Measurements from ENCODE around the gene HAL.
"Not testable (repeated sequence)": the region's sequence is repeated elsewhere in the genome, so short reads cannot be mapped to it uniquely, and the experiment has no call there.

HAL gene

DNA sequence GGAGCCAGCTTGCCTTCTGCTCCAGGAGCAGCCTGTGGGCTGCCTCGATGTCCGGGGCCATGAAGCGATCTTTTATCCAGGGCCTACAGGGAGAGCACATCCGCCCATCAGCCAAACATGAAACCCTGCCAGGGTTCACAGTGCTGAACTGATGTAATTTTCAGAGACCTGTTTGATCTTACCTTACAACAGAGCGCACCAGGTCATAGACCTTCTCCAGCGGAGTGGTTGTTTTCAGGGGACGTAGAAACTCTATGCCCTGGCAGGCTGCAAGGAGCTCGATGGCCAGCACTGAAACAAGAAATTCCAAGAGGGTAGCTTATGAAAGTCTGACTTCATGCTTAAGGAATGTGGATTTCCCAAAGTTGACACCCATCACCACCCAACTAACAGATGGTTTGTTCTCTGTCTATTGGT, 19.7 kb downstream of the HAL start:
- no peak for DNase-seq

- no peak for DNase-seq
These were observed 20.7 kb downstream of the HAL start for GRCh38 chr12:95975491-95975890.

DNA sequence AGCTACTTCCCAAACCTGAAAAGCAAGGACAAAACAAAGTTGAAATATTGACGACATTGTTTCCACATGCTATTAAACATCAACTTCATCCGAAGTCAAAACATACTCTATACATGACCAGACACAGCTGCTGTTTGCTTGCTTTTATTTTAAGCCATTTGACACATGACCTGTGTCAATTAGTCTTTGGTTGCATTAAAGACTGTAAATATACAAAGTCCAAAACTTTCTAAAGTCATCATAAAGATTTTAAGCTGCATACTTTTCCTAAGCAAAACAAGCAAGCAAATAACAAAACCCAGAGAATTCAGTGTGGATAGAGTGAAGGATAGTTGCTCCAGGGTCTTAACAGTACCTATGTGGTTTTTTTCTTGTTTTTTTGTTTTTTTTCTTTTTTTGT, 21.8 kb downstream of the HAL start:
- DNase-seq, result no peak

- DNase-seq, result no peak
These were observed 23.2 kb downstream of the HAL start for GRCh38 chr12:95972832-95973456.

GRCh38 chr12:95970905-95971304, 25.2 kb downstream of the HAL start:
- DNase-seq, result no peak

GRCh38 chr12:95969116-95969515, 27.0 kb downstream of the HAL start:
- DNase-seq, result not testable (repeated sequence)

DNA sequence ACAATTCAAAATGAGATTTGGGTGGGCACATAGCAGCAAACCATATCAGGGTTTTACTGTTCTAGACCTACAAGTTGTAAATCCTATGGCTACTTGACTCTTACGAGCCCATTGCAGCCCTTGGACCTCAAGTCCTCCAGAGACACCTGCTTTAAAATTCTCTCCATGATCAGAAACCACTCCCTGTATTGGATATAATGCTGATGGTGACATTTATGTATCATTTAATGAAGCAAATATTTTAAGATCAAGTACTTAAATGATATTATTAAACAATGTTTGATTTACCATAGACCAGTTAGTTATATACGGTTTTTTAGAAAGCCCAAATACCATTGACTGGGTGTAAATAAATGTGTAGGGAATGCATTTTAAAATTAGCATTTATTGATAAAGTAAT, 28.8 kb downstream of the HAL start:
- no peak for DNase-seq

DNA sequence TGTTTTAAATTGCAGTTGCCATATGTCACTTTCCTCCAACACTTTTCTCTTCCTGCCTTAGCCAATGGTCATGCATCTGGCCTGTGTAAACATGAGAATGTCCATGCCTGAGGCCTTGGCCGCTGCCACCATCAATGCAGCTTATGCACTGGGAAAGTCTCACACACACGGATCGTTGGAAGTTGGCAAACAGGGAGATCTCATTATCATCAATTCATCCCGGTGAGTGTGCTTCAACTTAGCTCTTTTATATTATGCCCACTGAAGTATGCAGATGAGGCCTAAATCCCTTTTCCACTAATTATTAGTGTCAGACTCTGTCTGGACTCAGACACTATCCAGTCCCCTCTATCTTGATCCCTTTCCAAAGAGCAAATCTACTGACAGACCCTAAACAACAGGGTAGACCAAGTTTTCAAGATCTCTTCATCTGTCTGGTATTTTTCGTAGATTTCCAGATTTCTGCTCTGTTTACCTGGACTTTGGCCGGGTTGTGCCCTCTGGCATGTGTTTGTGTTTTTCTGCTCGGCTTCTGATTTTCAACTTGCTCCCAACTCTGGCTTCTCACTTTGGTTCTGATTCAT, 29.8 kb downstream of the HAL start:
- DNase-seq, result no peak

GRCh38 chr12:95963096-95963495, 33.0 kb downstream of the HAL start:
- no peak for DNase-seq

DNA sequence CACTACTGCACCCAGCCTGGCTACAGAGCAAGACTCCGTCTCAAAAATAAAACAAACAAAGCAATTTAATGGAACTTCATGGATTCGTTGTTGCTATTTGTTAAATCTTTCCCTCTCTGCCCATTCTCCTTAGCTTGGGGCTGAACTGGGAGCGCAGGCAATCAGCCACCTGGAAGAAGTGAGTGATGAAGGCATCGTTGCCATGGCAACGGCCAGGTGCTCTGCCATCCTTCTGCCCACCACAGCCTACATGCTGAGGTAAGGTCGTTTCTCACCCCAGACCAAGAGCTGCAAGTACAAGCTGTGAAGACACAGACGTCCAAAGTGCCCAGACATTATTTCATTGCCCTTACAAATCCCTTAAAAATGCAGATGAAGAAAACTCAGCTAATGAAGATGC, 33.9 kb downstream of the HAL start:
- no peak for DNase-seq

DNA sequence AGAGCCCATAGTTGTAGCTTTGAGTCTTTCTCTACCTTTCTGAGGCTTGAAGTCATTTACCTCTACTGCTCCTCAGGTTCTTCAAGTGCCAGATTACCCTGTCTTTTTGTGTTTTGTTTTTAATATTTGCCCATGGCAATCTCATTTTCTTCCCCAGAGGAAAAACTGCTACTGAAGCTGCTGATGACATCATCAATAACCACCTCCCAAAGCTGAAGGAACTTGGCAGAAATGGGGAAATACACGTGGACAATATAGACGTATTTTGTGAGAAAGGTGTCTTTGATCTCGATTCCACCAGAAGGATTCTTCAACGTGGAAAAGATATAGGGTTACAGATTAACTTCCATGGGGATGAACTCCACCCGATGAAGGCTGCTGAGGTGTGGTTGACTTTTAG, 35.9 kb downstream of the HAL start:
- no peak for DNase-seq

- DNase-seq, result no peak
These were observed 37.0 kb downstream of the HAL start for GRCh38 chr12:95959107-95959506.

DNA sequence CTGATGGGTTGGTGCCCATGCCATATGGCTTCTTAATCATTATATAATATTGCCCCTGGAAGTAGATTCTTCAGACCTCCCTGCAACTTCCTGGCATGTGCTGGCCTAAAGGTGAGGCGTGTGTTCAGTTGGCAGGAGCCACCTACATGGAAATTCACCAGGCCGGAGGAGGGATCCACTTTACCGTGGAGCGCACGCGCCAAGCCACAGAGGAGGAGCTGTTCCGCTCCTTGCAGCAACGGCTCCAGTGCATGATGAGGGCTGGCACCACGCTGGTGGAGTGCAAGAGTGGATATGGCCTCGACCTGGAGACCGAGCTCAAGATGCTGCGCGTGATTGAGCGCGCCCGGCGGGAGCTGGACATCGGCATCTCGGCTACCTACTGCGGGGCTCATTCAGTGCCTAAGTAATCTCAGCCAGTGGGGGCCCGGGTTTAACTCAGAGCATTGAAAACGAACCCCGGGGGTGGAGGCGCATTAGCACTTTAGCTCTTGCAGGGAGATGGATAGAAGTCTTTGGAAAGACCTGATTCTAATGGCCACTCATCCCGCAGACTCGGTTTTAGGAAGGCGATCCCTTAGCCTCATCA, 39.5 kb downstream of the HAL start:
- DNase-seq, result no peak

DNA sequence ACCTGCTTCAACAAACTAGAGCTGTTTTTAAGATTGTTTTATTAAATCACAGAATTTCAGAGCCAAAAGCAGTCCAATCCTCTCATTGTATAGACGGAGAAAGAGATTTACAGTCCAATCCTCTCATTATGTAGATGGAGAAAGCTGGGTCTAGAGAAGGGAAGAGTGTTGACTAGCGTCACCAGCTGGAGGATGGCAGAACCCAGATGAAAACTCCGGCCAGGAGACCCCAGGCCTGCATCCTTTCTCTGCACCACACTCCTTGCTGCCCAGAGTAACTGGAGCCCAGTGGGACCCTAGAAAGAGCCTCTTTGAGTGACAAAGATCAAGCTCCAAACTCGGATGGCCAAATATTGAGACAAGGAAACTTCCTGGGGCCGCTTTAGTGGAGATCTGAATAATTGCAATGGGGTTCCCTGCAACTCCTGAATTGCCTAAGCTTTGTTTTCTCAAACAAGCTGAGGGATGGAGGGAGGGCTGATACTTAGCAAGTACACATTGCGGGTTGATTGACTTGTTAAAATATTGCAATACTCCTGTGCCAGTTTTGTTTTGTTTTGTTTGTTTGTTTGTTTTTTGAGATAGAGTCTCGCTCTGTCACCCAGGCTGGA, 40.5 kb downstream of the HAL start:
- DNase-seq, result no peak

DNA sequence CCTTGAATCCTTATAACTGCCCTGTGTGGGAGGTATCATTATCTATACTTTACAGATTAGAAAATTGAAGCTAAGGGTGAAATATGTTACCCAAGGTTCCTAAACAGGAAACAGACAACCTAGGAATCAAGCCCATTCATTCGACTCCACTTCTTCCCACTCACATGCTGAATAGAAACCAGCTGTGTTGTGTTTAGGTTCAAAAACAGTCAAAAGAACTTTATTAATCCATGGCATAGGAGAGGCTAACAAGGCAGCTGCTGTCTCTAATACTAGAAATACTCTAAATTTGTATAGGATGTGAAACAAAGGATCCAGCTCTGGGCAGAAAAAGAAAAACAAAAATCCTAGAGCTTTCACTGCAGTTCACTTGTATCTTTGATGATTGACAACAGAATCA, 43.1 kb downstream of the HAL start:
- no peak for DNase-seq

DNA sequence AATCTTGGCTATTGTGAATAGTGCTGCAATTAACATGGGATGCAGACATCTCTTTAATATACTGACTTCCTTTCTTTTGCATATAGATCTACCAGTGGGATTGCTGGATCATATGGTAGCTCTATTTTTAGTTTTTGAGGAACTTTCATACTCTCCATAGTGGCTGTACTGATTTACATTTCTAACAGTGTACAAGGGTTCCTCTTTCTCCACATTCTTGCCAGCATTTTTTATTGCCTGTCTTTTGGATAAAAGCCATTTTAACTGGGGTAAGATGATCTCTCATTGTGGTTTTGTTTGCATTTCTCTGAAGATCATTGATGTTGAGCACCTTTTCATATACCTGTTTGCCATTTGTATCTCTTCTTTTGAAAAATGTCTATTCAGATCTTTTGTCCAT, 44.6 kb downstream of the HAL start:
- no peak for DNase-seq

DNA sequence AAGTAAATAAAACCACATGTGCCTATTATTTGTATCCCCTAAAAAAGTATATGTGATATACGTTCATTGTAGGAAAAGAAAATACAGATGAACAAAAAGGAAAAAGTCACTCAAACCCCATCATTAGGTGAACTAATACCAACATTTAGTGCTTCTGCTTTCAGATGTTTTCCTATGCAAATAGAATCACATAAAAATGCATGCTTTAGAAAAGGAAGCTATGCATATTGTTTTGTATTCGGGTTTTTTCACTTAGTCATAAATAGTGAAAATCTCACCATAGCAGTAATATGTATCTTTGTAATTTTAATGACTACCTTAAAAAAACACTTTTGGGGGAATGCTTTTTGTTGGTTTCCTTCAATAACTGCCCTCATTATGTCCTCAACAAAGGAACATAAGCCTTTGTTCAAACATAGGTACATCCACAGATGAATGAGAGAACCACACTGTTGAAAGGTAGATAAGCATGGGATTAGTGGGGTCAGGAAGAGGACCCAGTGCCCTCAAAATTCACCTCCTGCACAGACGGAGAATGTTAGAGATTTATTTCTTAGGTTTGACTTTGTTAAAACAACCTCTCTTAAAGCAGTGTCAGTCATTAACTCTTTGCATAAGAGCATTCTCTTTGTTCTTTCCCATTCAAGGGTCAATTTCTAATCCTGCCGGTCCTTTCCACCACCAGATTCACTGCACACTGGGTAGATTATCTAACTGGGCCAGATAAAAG, 46.5 kb downstream of the HAL start:
- DNase-seq, result no peak

GRCh38 chr12:95944108-95944704, 51.9 kb downstream of the HAL start:
- no peak for DNase-seq

GRCh38 chr12:95943330-95943842, 52.8 kb downstream of the HAL start, which contains the start of gene AMDHD1:
TSS of gene AMDHD1 (plus strand) at chr12:95943331. CDS start at chr12:95943399, 68 bp downstream.
- DNase-seq, result peak; percentile 48

- peak; percentile 71 for DNase-seq
These were observed 53.4 kb downstream of the HAL start, which contains the start of gene CCDC38 for GRCh38 chr12:95942524-95943329. TSS of gene CCDC38 (minus strand) at chr12:95942614. CDS start at chr12:95936509, 6,105 bp downstream.

DNA sequence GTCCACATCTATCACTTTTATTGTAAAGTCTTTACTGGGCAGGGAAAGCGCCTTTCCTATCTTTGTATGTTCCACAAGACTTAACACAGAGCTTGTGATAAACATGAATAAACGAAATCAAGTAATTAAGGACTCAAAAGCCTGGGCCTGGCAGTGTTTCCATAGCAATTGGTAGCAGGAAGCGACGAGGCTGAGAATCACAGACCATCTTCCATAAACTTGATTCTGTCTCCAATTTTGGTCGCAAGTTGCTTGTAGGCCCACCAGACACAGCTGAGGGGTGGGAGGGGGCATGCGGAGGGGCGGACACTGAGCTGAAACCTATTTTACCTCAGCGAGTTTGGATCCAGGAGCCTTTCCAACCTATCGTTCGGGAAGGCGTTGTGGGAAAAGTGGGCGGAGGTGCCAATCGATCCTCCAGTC, 54.0 kb downstream of the HAL start:
- DNase-seq, result no peak

- no peak for DNase-seq
These were observed 55.6 kb downstream of the HAL start for GRCh38 chr12:95940514-95940913.

All from T1000 (cell line).